Right cardiac atrium (tissue), 5 donors: Measurements from ENCODE around the gene CTNND2. TPM values are rescaled to one million over a fixed set of nuclear protein-coding genes. Genes with fewer than 3 reads are reported as not detected.

ENCODE experiments used
- ATAC-seq, 2 donors: fragments of 200-7000 bp; cut with Tn5 transposase; one replicate each; pipeline versions ENCODE4 v1.8.0 to v1.9.1; 2020; ENCODE audit warnings: moderate library complexity in 2 of 2, mild to moderate bottlenecking in 1 of 2
- DNase-seq, 3 donors: peaks; one replicate each; pipeline ENCODE4 v3.0.0-alpha.2; 2020
- H3K27ac ChIP-seq: one replicate; pipeline ENCODE4 v1.5.1; 2013; ENCODE audit warnings: mild to moderate bottlenecking, low read length, control low read depth, moderate library complexity
- H3K27me3 ChIP-seq: one replicate; pipeline ENCODE4 v1.6.1; 2013; ENCODE audit not compliant: control insufficient read depth, insufficient read depth
- H3K4me1 ChIP-seq: one replicate; pipeline ENCODE4 v1.6.1; 2013; ENCODE audit warnings: low read length; ENCODE audit not compliant: control insufficient read depth, insufficient read depth
- H3K4me3 ChIP-seq: one replicate; pipeline ENCODE4 v1.5.1; 2013; ENCODE audit warnings: low read length, control low read depth
- H3K9me3 ChIP-seq: one replicate; pipeline ENCODE4 v1.6.1; 2013; ENCODE audit warnings: low read length; ENCODE audit not compliant: control insufficient read depth
- WGBS: extraction: QIAGEN DNeasy Blood & Tissue Kit; methylation state at CpG from one replicate; pipeline ENCODE4 v1.1.7; 2013; 5-methylcytosine and 5-hydroxymethylcytosine counted together
- intact Hi-C, 4 donors: fragments of 100-400 bp; cut with DNase I; formaldehyde crosslinking; loops; one replicate each; pipeline versions ENCODE4 v1.11.0 to v1.14.0; 2022 to 2023
- polyA plus RNA-seq: library from polyadenylated mRNA; stranded (reverse); fragments of 200-250 nt; gene quantifications from one replicate; pipeline ENCODE4 v1.2.3, GENCODE V29; 2013
- total RNA-seq, 4 donors: library from RNA; stranded (reverse); fragmentation: NEBNext Ultra II Directional; extraction: Animal tissue kit (Norgen Biotek cat#: 25700); gene quantifications; one replicate each; pipeline ENCODE4 v1.2.1, GENCODE V29; 2021
- donor health status: healthy with polysubstance abuse.
- donor health status: DM: no; HTN: yes; CAD: no.
- donor health status: DM: no; HTN: no; CAD: no.
- donor health status: DM: no; HTN: yes; CAD: no; lungs with severe emphysema.
- donor health status: DM: yes; HTN: yes; CAD: no.

Gene CTNND2
- total and polyA plus RNA-seq, 5 donors, result 2.6 to 14.0 (median 4.8) TPM

DNA sequence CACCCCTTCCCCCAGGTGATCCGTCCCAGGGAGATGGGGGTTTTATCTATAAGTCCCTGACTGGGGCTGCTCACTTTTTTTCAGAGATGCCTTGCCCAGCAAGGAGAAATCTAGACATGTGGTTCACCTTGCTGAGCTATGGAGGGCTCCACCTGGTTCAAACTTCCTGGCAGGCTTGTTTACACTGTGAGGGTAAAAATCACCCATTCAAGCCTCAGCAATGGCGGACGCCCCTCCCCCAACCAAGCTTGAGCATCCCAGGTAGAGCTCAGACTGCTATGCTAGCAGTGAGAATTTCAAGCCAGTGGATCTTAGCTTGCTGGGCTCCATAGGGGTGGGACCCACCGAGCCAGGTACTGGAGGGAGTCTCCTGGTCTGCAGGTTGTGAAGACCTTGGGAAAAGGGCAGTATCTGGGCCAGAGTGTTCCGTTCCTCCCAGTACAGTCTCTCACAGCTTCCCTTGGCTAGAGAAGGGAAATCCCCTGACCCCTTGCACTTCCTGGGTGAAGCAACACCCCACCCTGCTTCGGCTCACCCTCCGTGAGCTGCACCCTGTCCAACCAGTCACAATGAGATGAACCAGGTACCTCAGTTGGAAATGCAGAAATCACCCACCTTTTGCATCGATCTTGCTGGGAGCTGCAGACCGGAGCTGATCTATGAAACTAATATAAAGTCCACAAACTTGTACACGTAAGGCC is 231.7 kb downstream of the CTNND2 start:
- no peak overlapping the region for H3K27ac ChIP-seq
- 74% methylated on average over 10 of the region's 10 CpGs for WGBS
- no peaks in the 10 kb centered on the region for H3K27me3 ChIP-seq
- no peak for DNase-seq
- H3K4me3 ChIP-seq, result no peak overlapping the region
- H3K9me3 ChIP-seq, result no peaks in the 10 kb centered on the region
- no peaks in the 10 kb centered on the region for H3K4me1 ChIP-seq
- ATAC-seq, result no peak
- intact Hi-C loops, result no loop called here

GRCh38 chr5:11658376-11658775 is 245.9 kb downstream of the CTNND2 start:
- H3K27ac ChIP-seq, result no peak overlapping the region
- DNase-seq, result no peak
- no peak for ATAC-seq
- no peaks in the 10 kb centered on the region for H3K27me3 ChIP-seq
- H3K4me3 ChIP-seq, result no peak overlapping the region
- intact Hi-C loops, result no loop called here
- WGBS, result 57% methylated on average over 5 of the region's 5 CpGs
- H3K9me3 ChIP-seq, result no peaks in the 10 kb centered on the region
- H3K4me1 ChIP-seq, result no peaks in the 10 kb centered on the region

DNA sequence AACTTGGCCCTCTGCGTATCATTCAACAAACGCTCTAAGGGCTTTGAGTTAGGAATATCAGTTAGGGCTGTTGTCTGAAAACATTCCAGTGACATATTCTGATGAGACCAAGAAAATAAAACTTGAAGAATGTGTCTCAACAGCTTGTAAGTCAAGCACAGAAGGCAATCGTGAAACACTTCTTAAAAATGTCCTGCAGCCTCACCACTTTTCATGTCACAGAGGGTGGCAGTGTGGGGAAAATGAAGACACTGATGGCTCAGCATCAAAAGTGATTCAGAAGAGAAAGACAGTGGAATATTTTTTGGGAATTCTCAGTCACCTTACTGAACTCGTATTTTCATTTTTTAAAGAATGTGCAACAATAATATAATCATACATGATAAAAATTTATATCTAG is 247.3 kb downstream of the CTNND2 start:
- Histone ChIP-seq H3K9me3 (no peaks in the 10 kb centered on the region), H3K4me1 (no peaks in the 10 kb centered on the region), H3K27ac (no peak overlapping the region), H3K4me3 (no peak overlapping the region), H3K27me3 (no peaks in the 10 kb centered on the region)
- DNase-seq, result no peak
- ATAC-seq, result no peak
- 76% methylated on average over 4 of the region's 4 CpGs for WGBS
- intact Hi-C loops, result no loop called here

DNA sequence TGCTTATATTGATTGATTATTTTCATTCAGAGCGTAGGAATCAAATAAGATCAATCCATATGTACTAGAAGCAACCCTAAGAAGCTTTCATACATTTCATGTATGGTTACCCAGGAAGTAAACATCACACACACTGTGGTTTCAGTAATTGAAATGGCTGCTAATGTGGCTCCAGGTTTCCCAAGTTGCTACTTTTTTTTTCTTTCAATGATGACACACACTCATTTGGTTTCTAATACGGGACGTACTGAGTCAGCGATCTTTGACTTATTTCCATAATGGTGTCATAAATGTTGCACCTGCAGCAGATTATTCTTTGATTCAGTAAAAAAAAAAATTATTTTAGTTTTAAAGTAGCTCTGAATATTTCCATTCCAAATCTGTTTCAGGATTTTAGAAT is 248.6 kb downstream of the CTNND2 start:
- H3K9me3 ChIP-seq, result peaks cover 3% of the 10 kb centered on the region
- no peak overlapping the region for H3K4me3 ChIP-seq
- H3K4me1 ChIP-seq, result no peaks in the 10 kb centered on the region
- no peak overlapping the region for H3K27ac ChIP-seq
- intact Hi-C loops, result no loop called here
- ATAC-seq (no peak), DNase-seq (no peak)
- whole genome bisulfite sequencing, result 93% methylated on average over 4 of the region's 4 CpGs
- no peaks in the 10 kb centered on the region for H3K27me3 ChIP-seq

DNA sequence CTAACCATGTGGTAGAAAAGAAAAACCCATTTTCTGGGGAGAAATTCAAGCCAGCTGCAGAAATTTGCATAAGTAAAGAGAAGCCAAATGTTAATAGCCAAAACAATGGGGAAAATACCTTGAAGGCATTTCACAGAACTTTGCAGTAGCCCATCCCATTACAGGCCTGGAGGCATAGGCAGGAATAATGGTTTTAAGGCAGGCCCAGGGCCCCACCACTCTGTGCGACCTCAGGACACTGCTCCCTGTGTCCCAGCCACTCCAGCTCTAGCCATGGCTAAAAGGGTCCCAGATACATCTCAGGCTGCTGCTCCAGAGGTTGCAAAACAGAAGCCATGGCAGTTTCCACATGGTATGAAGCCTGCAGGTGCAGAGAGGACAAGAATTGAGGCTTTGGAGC is 253.3 kb downstream of the CTNND2 start:
- Histone ChIP-seq H3K4me1 (no peaks in the 10 kb centered on the region), H3K27me3 (no peaks in the 10 kb centered on the region), H3K9me3 (peaks cover 3% of the 10 kb centered on the region), H3K27ac (no peak overlapping the region), H3K4me3 (no peak overlapping the region)
- DNase-seq (no peak), ATAC-seq (no peak)
- intact Hi-C loops, result no loop called here
- 80% methylated on average over 1 of the region's 1 CpG for WGBS

- Histone ChIP-seq H3K9me3 (no peaks in the 10 kb centered on the region), H3K4me1 (no peaks in the 10 kb centered on the region), H3K4me3 (no peak overlapping the region), H3K27me3 (no peaks in the 10 kb centered on the region), H3K27ac (no peak overlapping the region)
- intact Hi-C loops, result no loop called here
- WGBS, result 29% methylated on average over 3 of the region's 3 CpGs
- ATAC-seq, result no peak
- no peak for DNase-seq
Observed at GRCh38 chr5:11646141-11646540, 258.1 kb downstream of the CTNND2 start.

DNA sequence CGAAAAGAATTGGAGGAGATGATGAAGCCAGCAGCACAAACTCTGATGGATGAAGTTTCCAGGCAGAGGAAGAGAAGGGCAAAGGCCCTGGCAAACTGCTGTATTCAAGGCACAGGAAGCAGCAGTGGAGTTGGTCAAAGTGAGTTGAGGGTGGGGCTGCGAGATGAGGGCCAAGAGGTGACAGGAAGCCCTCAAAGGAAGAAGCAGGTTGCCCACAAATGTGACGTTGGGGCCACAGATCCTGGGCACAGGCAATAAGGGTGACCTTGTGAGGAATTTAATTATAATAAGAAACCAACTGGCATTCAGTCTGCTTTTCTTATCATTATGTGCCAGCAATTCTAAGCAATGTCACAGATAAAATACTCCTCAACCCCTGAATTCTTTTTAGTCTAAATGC is 261.8 kb downstream of the CTNND2 start:
- H3K4me3 ChIP-seq, result no peak overlapping the region
- ATAC-seq (no peak), DNase-seq (no peak)
- H3K9me3 ChIP-seq, result no peaks in the 10 kb centered on the region
- H3K4me1 ChIP-seq, result no peaks in the 10 kb centered on the region
- intact Hi-C loops, result no loop called here
- no peak overlapping the region for H3K27ac ChIP-seq
- 46% methylated on average over 3 of the region's 3 CpGs for WGBS
- H3K27me3 ChIP-seq, result no peaks in the 10 kb centered on the region

DNA sequence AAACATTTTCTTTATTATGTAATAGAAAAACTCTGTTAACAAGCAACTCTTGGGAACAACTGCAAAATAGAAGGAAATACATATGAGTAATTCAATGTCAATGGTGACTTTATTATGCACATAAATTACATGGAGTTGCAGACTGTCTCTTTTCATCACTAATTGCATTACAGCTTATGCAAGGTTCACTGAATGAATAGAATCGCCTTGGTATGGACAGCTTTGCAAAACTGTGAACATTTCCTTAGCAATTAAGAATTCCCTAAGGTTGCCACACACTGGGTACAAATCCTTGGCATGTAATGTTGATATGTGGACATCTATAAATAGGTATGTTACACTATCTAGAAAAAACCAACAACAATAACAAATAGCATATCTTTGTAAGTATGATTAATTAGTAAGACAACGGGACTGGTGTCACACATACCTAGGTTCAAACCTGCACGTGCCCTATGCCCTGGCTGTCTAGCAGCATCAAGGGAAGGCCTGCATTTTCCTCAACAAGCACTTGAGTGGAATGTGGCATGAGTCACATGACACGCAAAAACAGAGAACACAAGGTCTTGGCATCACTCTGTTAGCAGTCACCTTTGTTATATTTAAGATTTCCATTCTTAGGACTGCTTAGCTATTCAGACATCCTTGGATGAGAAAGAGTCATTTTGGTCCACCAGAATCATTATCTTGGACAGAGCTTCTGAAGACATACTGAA is 263.9 kb downstream of the CTNND2 start:
- no peak overlapping the region for H3K27ac ChIP-seq
- no peaks in the 10 kb centered on the region for H3K4me1 ChIP-seq
- intact Hi-C loops, result no loop called here
- ATAC-seq (no peak), DNase-seq (no peak)
- 81% methylated on average over 4 of the region's 4 CpGs for WGBS
- no peak overlapping the region for H3K4me3 ChIP-seq
- no peaks in the 10 kb centered on the region for H3K27me3 ChIP-seq
- no peaks in the 10 kb centered on the region for H3K9me3 ChIP-seq

DNA sequence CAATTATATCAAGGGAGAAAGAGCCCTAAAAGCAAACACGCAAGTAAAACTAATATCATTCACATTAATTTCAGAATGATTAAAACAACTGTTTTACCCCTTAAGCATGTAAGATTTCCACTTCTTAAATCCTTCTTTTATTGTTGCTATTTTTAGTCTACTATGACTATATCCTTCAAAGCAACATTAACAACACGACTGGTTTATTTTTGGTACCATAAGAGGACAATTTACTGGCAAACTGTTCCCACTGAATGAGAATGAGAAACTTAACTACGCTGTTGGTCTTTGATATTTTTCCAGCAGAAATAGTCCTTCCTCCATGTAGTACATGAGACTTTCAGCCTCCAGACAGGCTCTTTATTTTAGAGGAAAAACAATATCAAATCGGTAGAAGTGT is 281.5 kb downstream of the CTNND2 start:
- WGBS, result 70% methylated on average over 4 of the region's 4 CpGs
- Histone ChIP-seq H3K27ac (no peak overlapping the region), H3K9me3 (no peaks in the 10 kb centered on the region), H3K27me3 (no peaks in the 10 kb centered on the region), H3K4me1 (no peaks in the 10 kb centered on the region), H3K4me3 (no peak overlapping the region)
- DNase-seq (no peak), ATAC-seq (no peak)
- intact Hi-C loops, result no loop called here

GRCh38 chr5:11620172-11620571 is 284.1 kb downstream of the CTNND2 start:
- DNase-seq, result no peak
- Histone ChIP-seq H3K4me3 (no peak overlapping the region), H3K27me3 (no peaks in the 10 kb centered on the region), H3K9me3 (no peaks in the 10 kb centered on the region), H3K27ac (no peak overlapping the region), H3K4me1 (no peaks in the 10 kb centered on the region)
- intact Hi-C loops, result no loop called here
- no peak for ATAC-seq
- 83% methylated on average over 3 of the region's 3 CpGs for WGBS

- WGBS, result 15% methylated on average over 1 of the region's 1 CpG
- intact Hi-C loops, result no loop called here
- no peak overlapping the region for H3K27ac ChIP-seq
Observed at GRCh38 chr5:11619339-11620024, 284.8 kb downstream of the CTNND2 start.

More at GRCh38 chr5:11619339-11620024, 284.8 kb downstream of the CTNND2 start:
- Histone ChIP-seq H3K27me3 (no peaks in the 10 kb centered on the region), H3K9me3 (no peaks in the 10 kb centered on the region), H3K4me3 (no peak overlapping the region), H3K4me1 (no peaks in the 10 kb centered on the region)
- DNase-seq (no peak), ATAC-seq (no peak)
